ENCODE data around the gene PLD3.
"Not testable (repeated sequence)": the region's sequence is repeated elsewhere in the genome, so short reads cannot be mapped to it uniquely, and the experiment has no call there.

Gene PLD3

DNA sequence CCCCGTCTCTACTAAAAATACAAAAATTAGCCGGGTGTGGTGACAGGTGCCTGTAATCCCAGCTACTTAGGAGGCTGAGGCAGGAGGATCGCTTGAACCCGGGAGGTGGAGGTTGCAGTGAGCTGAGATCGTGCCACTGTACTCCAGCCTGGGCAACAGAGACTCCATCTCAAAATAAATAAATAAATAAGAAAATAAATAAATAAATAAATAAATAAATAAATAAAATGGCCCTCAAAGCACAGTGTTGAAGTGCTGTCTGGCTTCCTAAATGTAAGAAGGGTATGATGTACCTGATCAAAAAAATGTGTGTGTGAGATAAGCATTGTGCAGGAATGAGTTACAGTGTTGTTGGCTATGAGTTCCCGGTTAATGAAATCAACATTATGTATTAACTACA is 15.4 kb upstream of the PLD3 start:
- DNase-seq: not testable (repeated sequence)

DNA sequence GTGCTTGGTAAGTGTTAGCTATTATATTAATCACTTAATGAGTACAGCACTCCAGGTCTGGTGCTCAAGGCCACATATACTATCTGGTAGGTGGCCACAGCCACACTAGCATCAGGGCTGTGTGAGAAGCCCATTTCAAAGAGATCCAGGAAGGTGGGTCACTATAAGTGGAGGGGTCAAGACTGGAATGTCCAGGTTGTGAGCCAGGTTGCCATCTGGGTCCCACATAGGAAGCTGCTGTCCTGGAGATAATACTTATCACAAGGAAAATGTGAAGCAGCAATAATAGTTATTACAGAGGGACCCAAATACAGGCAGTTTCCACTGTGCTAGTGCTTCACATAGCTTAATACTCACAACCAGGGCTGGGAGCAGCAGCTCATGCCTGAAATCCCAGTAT is 13.4 kb upstream of the PLD3 start:
- no peak for DNase-seq

DNA sequence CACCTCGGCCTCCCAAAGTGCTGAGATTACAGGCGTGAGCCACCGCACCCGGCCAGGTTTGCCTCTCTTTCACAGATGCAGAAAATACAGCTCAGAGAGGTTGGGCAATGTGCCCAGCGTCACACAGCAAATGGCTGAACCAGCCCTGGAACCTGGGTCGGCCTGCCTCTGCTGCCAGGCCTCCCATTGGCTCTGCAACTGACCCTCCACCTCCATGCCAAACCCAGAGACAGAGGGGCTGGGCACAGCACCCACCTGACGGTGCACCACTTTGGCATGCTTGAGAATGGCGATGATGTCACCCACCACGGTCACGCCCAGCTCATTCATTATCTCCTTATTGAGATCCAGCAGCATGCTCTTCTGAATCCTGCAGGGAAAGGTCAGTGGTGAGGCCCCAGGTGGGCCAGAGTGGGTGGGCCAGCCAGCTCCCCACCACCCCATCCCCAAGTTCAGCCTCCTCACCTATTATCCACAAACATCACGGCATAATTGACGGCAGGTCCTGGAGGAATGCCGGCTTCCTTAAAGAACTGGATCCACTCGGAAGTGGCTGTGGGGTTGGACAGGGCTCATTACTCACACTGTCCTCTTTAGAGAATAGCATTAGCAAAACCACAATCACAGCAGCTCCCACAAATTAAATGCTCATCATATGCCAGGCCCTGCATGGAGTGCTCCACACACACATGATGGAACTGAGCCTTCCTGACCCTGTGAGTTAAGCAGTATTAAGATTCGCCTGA is 12.5 kb upstream of the PLD3 start:
- no peak for DNase-seq

DNA sequence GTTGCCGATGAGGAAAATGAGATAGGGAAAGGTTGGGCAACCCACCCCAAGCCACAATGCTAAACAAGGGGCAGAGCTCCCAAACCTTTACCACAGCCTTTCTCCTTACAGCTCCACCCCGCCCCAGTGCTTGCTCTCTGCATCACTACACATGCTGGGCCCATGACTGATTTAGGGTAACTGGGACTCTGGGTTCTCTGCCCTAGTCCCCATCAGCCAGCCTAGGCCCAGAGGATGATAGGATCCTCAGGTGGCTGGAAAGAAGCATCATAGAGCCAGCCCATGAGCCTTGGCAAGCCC is 11.9 kb upstream of the PLD3 start:
- DNase-seq: no peak

DNA sequence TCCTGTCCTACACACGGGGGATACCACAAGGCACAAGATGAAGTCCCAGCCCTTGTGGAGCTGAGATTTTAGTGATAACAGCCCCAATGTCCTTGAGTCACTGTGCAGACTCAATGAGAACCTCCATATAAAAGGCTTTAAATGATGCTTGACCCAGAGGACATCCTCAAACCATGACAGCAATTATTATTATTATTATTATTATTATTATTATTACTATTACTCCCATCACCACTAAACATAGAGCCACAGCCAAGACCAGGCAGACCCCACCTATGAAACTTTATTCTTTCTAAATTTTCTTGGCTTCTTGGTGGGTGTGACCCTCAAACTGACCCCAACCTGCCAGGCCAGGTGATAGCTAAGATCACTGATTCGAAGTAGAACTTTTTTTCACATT is 11.4 kb upstream of the PLD3 start:
- no peak for DNase-seq

DNA sequence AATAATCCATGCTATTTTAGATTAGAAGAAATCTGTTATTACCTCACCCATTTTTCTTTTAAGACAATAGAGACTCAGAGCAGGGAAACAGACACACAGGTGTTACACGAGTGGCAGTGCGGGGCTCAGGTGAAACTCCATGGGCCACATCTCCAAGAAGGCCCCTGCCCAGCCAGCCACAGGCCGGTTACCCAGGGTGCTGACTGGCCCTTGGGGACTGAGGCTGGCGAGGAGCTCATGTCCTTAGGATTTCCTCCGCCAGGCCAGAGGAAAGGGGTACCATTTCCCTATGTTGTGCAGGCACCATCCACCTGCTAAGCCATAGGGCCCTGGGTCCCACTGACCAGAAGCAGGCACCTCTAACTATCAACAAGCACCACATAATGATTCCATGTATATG is 10.9 kb upstream of the PLD3 start:
- DNase-seq: no peak

DNA sequence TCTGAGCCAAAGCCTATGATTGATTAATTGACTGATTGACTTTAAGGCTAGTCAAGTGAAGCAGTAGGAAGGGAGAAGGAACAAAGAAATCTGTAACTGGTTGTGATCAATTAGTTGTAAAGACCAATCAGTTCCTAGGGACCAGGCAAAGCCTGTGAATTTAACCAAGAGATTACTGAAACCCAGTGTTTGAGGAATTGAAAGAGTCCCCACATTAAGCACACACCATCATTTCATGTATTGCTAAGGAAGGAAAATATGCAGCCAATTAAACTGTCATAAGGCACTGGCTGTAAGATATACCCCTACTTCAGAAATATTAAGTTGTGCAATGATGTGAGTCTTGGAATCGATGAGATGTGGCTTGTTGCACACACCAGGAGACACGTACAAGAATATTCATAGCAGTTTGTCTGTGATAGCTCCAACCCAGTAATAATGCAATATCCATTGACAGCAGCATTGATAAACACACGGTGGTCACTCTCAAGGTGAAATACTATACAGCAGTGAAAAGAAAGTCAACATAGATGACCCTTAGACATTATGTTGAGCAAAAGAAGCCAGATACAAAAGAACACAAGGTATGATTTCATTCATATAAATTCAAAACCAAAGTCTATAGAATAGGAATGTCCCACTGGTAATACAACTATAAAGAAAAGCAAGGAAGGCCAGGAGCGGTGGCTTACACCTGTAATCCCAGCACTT is 9.3 kb upstream of the PLD3 start:
- DNase-seq: no peak

DNA sequence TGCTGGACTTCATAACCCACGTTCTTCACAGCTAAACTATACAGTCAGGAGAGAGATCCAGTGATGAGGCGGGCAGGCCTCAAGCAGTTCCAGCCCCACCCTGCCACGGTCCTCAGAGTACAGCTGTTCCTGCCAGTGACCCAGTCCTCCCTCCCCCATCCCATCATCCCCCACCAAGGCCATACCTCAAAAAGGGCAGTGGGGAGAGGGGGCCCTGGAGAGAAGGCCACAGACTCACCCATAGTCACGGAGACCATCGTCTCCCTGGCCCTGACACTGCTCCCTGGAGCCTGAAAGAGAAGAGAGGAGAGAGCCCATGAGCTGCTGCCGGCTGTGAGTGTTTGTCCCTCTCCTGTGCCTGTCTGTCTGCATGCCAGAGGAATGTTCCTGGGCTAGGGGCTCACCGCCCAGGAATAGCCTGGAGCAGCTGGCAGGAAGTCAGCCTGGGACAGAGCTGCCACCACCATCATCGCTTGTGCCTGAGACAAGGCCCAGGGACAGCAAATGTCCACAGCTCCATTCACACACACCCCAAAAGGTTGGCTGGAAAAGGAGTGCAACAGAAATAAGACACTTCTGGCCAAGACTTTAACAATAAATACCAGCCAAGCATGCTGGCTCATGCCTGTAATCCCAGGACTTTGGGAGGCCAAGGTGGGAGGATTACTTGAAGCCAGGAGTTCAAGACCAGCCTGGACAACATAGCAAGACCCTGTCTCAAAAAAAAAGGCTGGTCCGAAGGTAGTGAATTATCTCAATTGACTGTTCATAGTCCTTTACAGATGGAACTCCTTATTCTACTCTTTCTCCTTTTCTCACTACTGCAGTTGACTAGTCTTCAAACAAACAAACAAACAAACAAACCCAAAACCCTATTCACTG is 6.7 kb upstream of the PLD3 start:
- DNase-seq: no peak

DNA sequence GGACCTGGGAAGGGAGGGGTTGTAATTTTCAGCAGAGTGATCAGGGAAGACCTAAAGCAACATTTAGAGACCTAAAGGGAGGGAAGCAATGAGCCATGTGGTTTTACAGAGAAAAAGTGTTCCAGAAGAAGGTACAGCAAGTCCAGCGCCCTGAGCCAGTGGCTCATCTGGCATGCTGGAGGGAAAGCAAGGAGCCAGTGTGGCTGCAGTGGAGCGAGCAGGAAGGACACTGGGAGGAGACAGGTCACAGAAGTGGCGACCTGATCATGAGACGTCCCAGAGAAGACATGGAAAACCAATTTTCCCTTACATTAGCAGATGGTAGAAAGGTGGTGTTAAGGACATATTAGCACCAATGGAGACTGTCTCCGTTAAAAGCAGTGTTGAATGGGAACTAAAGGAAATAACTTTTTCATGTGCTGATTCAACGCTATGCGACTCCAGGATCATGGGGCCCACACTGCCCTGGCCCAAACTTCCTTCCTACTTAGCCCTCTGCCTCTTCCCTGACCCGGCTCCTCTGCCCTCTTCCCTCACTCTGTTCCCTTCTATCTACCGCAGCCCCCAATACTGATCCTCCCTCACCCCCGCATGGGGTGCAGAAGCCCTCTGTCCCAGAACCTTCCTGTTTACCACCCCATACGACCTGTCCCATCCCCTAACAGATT is 5.7 kb upstream of the PLD3 start:
- no peak for DNase-seq

DNA sequence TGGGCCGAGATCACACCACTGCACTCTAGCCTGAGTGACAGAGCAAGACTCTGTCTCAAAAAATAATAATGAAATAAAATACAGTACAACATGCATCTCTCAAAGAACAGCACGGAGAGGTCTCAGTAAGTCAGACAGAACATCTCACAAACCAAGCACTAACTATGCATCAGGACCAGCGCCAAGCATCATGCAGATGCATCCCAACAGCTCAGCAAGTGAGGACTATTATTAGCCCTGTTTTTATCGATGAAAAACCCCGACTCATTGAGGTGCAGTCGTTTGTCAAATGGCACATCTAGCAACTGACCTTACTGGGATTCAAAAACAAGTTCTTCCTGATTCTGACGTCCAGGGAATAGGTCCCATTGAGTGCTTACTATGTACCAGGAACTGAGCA is 4.1 kb upstream of the PLD3 start:
- no peak for DNase-seq

DNA sequence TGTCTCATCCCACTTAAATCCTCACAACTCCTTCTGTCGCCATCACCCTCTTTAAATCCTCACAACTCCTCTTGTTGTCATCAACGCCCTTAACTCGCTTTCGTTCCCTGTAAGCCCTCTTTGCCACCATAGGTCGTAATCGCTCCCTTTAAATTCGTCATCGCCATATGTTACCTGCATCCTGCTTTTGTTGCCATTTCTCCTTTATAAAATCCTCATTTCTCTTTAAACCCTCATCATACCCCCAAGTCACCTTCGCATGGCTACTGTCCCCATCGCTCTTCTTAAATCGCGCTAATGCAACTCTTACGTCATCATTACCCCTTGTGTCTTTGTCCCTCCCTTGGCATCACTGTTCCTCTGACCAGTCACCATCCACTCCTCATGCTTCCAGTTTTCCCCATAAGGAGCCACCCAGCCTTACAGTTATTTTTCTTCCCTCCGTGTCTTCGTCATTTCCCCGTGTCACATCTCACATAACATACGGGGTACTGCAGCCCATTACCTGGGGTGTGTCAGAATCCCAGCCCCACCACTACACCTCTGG is 539 bp downstream of the PLD3 start:
- no peak for DNase-seq

DNA sequence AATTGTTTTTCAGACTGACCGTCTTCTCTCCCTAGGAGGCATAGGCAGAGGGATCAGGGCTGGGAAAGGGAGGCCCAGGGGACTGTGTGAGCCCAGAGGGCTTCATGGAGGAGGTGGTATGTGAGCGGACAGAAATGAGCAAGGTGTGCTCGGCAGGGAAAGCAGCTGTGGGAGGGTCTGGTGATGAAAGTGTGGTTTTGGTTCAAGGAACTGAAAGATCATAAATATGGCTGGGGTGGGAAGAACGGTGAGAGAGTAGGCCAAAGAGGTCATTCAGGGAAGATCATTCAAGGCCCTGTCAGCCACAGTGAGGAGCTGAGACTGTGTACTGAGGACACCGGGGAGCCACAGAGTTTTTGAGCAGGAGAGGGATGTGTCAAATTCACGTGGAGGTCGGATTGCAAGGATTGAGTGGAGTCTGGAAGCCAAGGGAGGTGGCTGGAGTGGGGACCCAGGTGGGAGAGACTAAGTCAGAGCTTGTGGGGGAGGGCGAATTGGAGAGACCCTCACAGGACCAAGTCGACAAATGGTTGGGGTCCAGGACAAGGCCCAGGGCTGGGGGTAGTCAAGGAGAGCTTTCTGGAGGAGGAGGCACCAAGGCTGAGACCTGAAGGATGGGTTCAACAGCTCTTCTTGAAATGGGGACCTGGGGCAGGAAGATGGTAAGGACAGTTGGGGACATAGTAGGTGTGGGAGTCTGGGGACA is 7.6 kb downstream of the PLD3 start:
- DNase-seq: no peak

DNA sequence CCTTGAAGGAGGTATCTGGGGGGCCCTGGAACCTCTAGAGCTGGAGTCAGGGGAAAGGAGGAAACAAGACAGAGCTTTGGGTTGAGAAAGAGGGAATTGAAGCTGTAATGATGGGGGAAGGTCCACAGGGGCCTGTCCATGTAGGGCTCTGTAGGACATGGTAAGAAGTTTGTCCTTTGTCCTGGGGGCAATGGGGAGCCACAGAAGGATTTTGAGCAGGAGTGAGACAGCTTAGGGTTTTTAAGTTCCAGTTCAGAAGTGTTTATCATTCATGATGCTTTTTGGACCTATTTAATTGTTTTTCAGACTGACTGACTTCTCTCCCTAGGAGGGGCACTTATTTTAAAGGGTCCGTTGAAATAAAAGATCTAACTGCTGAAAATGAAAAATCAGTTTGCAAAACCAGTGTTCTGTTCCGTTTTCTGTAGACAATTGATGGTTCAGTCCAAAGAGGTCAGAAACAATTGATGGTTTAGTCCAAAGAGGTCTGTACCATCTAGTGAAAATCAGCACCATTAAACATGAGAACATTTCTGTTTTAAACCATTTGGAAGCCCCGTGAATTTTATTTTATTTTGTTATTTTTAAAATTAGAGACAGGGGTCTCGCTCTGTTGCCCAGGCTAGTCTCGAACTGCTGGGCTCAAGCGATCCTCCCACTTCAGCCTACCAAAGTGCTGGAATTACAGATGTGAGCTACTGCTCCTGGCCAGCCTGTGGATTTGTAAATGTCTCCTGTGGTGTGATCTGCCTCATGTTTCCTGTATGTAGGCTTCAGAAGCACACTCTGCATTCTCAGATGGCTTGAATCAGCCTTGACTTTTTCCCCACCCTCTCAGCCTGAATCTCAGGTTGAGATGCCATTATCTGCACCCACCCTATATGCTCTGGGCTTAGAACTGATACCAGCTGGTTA is 8.4 kb downstream of the PLD3 start:
- no peak for DNase-seq

DNA sequence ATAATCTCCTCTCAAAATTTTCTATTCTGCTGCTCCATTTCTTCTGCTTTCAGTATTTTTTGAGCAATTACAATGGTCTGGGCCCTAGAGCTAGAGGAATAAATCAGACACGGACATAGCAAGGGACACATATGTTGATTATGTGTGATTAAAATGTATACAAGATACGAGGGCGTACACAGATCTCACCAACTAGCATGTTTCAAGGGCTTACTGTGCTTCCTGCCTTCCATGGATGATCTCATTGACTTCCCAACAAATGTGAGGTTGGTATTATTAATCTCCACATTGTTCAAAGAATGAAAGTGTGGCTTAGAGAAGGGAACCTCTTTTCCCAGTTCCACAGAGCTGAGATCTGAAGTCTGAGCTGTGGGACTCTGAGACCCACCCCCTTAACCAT is 9.1 kb downstream of the PLD3 start:
- DNase-seq: no peak

DNA sequence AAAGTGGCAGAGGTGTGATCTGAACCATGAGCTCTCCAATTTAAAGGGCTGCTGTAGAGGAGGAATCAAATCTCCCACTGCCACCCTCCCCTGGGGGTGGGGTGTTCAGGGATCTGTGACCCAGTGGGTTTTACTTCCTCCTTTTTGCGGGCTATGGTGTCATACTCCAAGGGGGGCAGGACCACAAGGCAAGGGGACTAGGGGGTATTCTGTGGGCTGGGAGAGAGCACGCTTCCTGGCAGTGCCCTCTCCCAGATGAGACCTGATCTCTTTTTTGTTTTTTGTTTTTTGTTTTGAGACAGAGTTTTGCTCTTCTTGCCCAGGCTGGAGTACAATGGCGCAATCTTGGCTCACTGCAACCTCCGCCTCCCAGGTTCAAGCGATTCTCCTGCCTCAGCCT is 10.3 kb downstream of the PLD3 start:
- no peak for DNase-seq

DNA sequence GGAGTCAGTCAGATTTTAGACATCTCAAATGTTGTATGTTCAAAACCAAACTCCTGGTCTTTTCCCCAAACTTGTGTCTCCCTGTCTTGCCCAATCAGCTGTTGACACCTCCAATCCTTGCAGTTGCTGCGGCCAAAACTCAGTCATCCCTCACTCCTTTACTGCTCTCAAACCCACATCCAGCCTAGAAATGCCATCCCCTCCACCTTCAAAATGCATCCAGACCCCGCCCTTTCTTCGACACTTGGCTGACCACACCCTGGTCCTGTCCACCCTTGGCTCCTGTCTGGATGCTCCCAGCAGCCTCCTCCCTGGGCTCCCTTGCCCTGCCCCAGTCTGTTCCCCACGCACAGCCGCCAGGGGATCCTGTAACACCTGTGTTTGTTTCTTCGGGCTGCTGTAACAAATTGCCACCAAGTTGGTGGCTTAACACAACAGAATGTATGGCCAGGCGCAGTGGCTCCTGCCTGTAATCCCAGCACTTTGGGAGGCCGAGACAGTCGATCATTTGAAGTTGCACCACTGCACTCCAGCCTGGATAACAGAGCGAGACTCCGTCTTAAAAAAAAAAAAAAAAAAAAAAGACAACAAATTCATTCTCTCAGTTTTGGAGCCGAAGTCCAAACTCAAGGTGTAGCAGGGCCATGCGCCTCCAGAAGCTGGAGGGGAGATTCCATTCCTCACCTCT is 11.7 kb downstream of the PLD3 start:
- DNase-seq: no peak

DNA sequence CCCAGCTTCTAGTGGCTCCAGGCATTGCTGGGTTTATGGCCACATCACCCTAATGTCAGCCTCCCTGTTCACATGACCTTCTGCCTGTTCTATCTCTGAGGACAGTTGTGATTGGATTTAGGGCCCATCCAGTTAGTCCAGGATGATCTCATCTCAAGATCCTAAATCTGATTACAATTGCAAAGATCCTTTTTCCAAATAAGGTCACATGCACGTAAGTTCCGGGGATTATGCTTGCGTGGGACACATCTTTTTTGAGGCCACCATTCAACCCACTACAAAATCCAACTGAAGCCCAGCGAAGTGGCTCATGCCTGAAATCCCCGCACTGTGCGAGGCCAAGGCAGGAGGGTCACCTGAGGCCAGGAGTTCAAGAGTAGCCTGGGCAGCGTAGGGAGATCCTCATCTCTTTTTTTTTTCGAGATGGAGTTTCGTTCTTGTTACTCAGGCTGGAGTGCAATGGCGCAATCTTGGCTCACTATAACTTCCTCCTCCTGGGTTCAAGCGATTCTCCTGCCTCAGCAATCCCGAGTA is 12.3 kb downstream of the PLD3 start:
- no peak for DNase-seq

DNA sequence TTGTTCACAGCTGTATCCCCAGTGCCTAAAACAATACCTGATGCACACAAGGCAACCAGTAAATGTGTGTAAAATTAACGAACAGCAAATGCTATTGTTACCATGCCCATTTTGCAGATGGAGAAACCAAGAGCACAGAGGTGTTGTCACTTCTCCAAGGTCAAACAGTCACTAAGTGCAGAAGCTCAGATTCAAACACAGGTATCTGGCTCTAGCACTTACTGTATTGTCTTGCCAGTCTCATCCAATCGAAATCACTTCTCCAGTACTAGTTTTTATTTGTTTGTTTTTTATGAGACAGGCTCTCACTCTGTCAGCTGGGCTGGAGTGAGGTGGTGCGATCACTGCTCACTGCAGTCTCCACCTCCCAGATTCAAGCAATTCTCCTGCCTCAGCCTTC is 13.7 kb downstream of the PLD3 start:
- no peak for DNase-seq

DNA sequence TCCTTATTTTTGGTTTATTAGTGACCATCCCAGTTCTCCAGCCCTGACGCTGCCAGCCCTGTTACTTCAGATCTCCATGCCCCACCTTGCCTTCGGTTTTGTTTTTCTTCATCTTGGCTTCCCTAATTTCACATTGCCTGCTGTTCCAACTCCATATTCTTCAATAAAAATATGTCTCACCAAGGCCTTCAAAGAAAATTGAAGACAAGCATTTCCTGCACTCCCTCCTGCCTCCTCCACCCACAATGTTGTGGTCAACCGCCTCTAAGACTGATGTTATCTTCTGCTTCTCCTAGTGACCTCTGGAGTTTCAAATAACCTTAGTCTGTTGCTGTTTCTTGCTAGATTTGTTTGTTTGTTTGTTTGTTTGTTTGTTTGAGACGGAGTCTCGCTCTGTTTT is 14.6 kb downstream of the PLD3 start:
- DNase-seq: no peak

DNA sequence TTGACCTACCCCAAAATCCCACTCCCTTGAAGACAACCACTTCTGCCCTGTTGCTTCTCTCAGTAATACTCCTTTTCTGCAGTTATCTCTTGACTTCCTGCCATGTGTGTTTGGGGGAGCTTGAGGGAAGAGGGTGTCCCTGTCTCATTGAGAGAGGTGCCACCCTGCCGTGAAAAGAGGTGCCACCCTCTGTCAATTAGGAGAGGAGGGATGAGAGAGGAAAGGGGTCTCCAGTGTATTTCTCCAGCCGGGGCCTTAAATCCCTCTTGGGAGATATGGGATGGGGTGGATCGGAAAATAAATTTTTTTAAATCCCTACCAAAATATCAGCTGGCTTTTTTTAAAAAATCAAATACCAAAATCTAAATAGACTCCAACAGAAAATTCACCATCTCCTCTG is 16.5 kb downstream of the PLD3 start:
- no peak for DNase-seq
